BJ (cell line): Measurements from ENCODE around the gene NCK2. TPM values are rescaled to one million over a fixed set of nuclear protein-coding genes. Genes with fewer than 3 reads are reported as not detected.

ENCODE experiments used
- CTCF ChIA-PET: fragments of 350-600 bp; formaldehyde crosslinking; extraction: SDS; loops from one replicate; lab custom pipeline; 2021; ENCODE audit warnings: antibody characterized with exemption, inconsistent platforms; lab: Yijun Ruan, JAX
- POLR2A ChIA-PET: fragments of 300-600 bp; sonication (Branson Sonifier 250); formaldehyde crosslinking; extraction: SDS; loops from one replicate; lab custom pipeline; 2021; ENCODE audit warnings: antibody characterized with exemption; lab: Charles Lee
- DNase-seq: peaks from one replicate; pipeline ENCODE4 v3.0.0-alpha.2; 2011; ENCODE audit warnings: low read depth
- H3K27me3 ChIP-seq: 2 replicates; pipeline ENCODE4 v1.6.0; 2011; ENCODE audit warnings: low read length; ENCODE audit not compliant: control insufficient read depth, insufficient read depth
- H3K36me3 ChIP-seq: 2 replicates; pipeline ENCODE4 v1.5.1; 2011; ENCODE audit warnings: low read length; ENCODE audit not compliant: control insufficient read depth, insufficient read depth
- H3K4me3 ChIP-seq: 2 replicates; pipeline ENCODE4 v1.5.1; 2011; ENCODE audit warnings: low read depth, mild to moderate bottlenecking, control low read depth, low read length
- CTCF ChIP-seq: IDR thresholded peaks from 2 replicates; pipeline ENCODE4 v1.5.1; 2011; ENCODE audit warnings: low read depth, mild to moderate bottlenecking, control low read depth, inconsistent platforms, low read length, moderate library complexity; ENCODE audit not compliant: insufficient read depth
- polyA plus RNA-seq: library from polyadenylated mRNA; depleted of rRNA; stranded (reverse); fragments of >200 nt; gene quantifications from 2 replicates; pipeline ENCODE4 v1.2.3, GENCODE V29; 2011

NCK2 gene
- polyA plus RNA-seq, 1 experiment: 32.9 TPM

- ChIA-PET POLR2A (no interaction called here), CTCF (no interaction called here)
- DNase-seq: no peak
- Histone ChIP-seq H3K27me3 (0 out of 2 replicates have a peak, but pooled peaks cover 1% of the 10 kb centered on the region), H3K4me3 (no peak overlapping the region), H3K36me3 (no peaks in the 10 kb centered on the region)
- TF ChIP-seq CTCF: no peak
Measured at GRCh38 chr2:105736145-105736544, 8.6 kb upstream of the NCK2 start.

GRCh38 chr2:105737980-105738657 lies 6.6 kb upstream of the NCK2 start:
- H3K27me3 ChIP-seq: no peaks in the 10 kb centered on the region; the same call in 1 of the 2 replicates
- CTCF ChIA-PET: no interaction called here
- POLR2A ChIA-PET: interaction anchor here (0.6 kb wide), 1 partner anchor 24 kb away, joined by 3 read pairs; no protein-coding TSS in a partner anchor
- no peak for DNase-seq
- no peaks in the 10 kb centered on the region for H3K36me3 ChIP-seq
- TF ChIP-seq CTCF: no peak
- H3K4me3 ChIP-seq: no peak overlapping the region

GRCh38 chr2:105738658-105739241 lies 6.0 kb upstream of the NCK2 start:
- ChIA-PET CTCF (no interaction called here), POLR2A (interaction anchor here (0.6 kb wide), 2 partner anchors 23 to 47 kb away, joined by 3 read pairs; no protein-coding TSS in a partner anchor)
- no peak for TF ChIP-seq CTCF
- Histone ChIP-seq H3K36me3 (no peaks in the 10 kb centered on the region), H3K27me3 (no peaks in the 10 kb centered on the region; the same call in 1 of the 2 replicates), H3K4me3 (no peak overlapping the region)
- no peak for DNase-seq

GRCh38 chr2:105739426-105739825 lies 5.3 kb upstream of the NCK2 start:
- Histone ChIP-seq H3K4me3 (no peak overlapping the region), H3K36me3 (no peaks in the 10 kb centered on the region), H3K27me3 (no peaks in the 10 kb centered on the region; the same call in 1 of the 2 replicates)
- DNase-seq: no peak
- no peak for TF ChIP-seq CTCF
- CTCF ChIA-PET: no interaction called here
- POLR2A ChIA-PET: no interaction called here

GRCh38 chr2:105739944-105740530 lies 4.7 kb upstream of the NCK2 start:
- CTCF ChIA-PET: no interaction called here

More at GRCh38 chr2:105739944-105740530, 4.7 kb upstream of the NCK2 start:
- Histone ChIP-seq H3K27me3 (no peaks in the 10 kb centered on the region; the same call in 1 of the 2 replicates), H3K4me3 (no peak overlapping the region), H3K36me3 (no peaks in the 10 kb centered on the region)
- no peak for DNase-seq
- no peak for TF ChIP-seq CTCF
- POLR2A ChIA-PET: no interaction called here
